ENCODE data around the gene PFN2. TPM values are rescaled to one million over a fixed set of nuclear protein-coding genes. Genes with fewer than 3 reads are reported as not detected.

PFN2 gene
- total RNA-seq: 204 and 243 TPM in 2 replicates

GRCh38 chr3:149970716-149971402, at the start of gene PFN2:
PFN2 (minus strand) TSS chr3:149970895; CDS start chr3:149970856, 39 bp downstream.

Other genes with a start within 250 kb of the PFN2 start
- gene COMMD2, start 218.4 kb downstream of the PFN2 start, total RNA-seq: 30.0 and 37.0 TPM in 2 replicates
- gene ANKUB1, start 178.3 kb downstream of the PFN2 start, total RNA-seq: not detected in 2 replicates
- gene RNF13, start 157.7 kb downstream of the PFN2 start, total RNA-seq: 36.4 and 70.1 TPM in 2 replicates